ENCODE data around the gene RGS3.
A peak's percentile ranks its signal among the peaks of the same experiment; 100 is the strongest.

- TF ChIP-seq CTCF (IDR thresholded peaks at IDR 0.05) (peak in 1 of 3 donors; percentile 87), POLR2A (IDR thresholded peaks at IDR 0.05) (no peak)
Measured at GRCh38 chr9:113590991-113591898, 127.7 kb downstream of the RGS3 start.
